ENCODE results near the gene POU2F3.

POU2F3 gene

GRCh38 chr11:120324932-120325810, 85.2 kb downstream of the POU2F3 start, which contains the start of gene TLCD5 (continued):
- TF ChIP-seq ZBTB6 (tag by site-specific recombination; IDR thresholded peaks at IDR 0.05): 0 out of 2 replicates have a peak, but pooled peaks have one; percentile 31
- no peak for TF ChIP-seq ZNF423 (tag by site-specific recombination; IDR thresholded peaks at IDR 0.05)
- TF ChIP-seq KLF16 (tag by site-specific recombination; IDR thresholded peaks at IDR 0.05): 0 out of 2 replicates have a peak, but pooled peaks have one; percentile 16
- TF ChIP-seq ZBTB49 (tag by site-specific recombination; IDR thresholded peaks at IDR 0.05; ENCODE audit: low read depth): no peak
- TF ChIP-seq OSR2 (tag by site-specific recombination; IDR thresholded peaks at IDR 0.05): no peak
- no peak for TF ChIP-seq BCL11A (tag by site-specific recombination; IDR thresholded peaks at IDR 0.05; ENCODE audit: low read depth)
- no peak for TF ChIP-seq KLF10 (tag by site-specific recombination; IDR thresholded peaks at IDR 0.05)
- no peak for TF ChIP-seq ZNF777 (tag by site-specific recombination; IDR thresholded peaks at IDR 0.05; ENCODE audit: borderline replicate concordance)
- TF ChIP-seq KLF1 (tag by site-specific recombination; IDR thresholded peaks at IDR 0.05): no peak
- TF ChIP-seq ZSCAN16 (tag by site-specific recombination; IDR thresholded peaks at IDR 0.05): no peak
- no peak for TF ChIP-seq ZNF626 (tag by site-specific recombination; IDR thresholded peaks at IDR 0.05)
- no peak for TF ChIP-seq OVOL3 (tag by site-specific recombination; IDR thresholded peaks at IDR 0.05)
- TF ChIP-seq PRDM1 (tag by site-specific recombination; IDR thresholded peaks at IDR 0.05): no peak
- TF ChIP-seq ZNF280D (tag by site-specific recombination; IDR thresholded peaks at IDR 0.05): no peak
- no peak for TF ChIP-seq ZNF585B (tag by site-specific recombination; IDR thresholded peaks at IDR 0.05)
- no peak for TF ChIP-seq ZNF600 (tag by site-specific recombination; IDR thresholded peaks at IDR 0.05)
- TF ChIP-seq SETDB1 (IDR thresholded peaks at IDR 0.05; ENCODE audit: insufficient read length, low read length): no peak
- TF ChIP-seq ZNF18 (tag by site-specific recombination; IDR thresholded peaks at IDR 0.05): no peak
- TF ChIP-seq ZNF677 (tag by site-specific recombination; IDR thresholded peaks at IDR 0.05): 0 out of 2 replicates have a peak, but pooled peaks have one; percentile 10
- TF ChIP-seq ZBTB48 (tag by site-specific recombination; IDR thresholded peaks at IDR 0.05): no peak
- no peak for TF ChIP-seq ZNF266 (tag by site-specific recombination; IDR thresholded peaks at IDR 0.05; ENCODE audit: low read depth)
- no peak for TF ChIP-seq ZBTB7A (tag by site-specific recombination; IDR thresholded peaks at IDR 0.05; ENCODE audit: low read depth)
- no peak for TF ChIP-seq ZNF416 (tag by site-specific recombination; IDR thresholded peaks at IDR 0.05)
- no peak for TF ChIP-seq ZNF175 (tag by site-specific recombination; IDR thresholded peaks at IDR 0.05)
- no peak for TF ChIP-seq ZNF549 (tag by site-specific recombination; IDR thresholded peaks at IDR 0.05)
- no peak for TF ChIP-seq ZNF558 (tag by site-specific recombination; IDR thresholded peaks at IDR 0.05)
- no peak for TF ChIP-seq ZNF112 (tag by site-specific recombination; IDR thresholded peaks at IDR 0.05)
- peak; percentile 61 for TF ChIP-seq ZNF664 (tag by site-specific recombination; IDR thresholded peaks at IDR 0.05)
- TF ChIP-seq GFI1B (tag by site-specific recombination; IDR thresholded peaks at IDR 0.05): no peak
- TF ChIP-seq ZNF19 (tag by site-specific recombination; IDR thresholded peaks at IDR 0.05; ENCODE audit: low read depth): no peak
- peak; percentile 78; the same call in 1 of the 2 replicates for TF ChIP-seq ZNF610 (tag by site-specific recombination; IDR thresholded peaks at IDR 0.05; ENCODE audit: borderline replicate concordance)
- no peak; the same call in 1 of the 2 replicates for TF ChIP-seq GLIS1 (tag by site-specific recombination; IDR thresholded peaks at IDR 0.05)
- TF ChIP-seq KLF9 (tag by site-specific recombination; IDR thresholded peaks at IDR 0.05; ENCODE audit: low read depth): no peak
- no peak for TF ChIP-seq ZNF48 (tag by site-specific recombination; IDR thresholded peaks at IDR 0.05)
